Transverse colon (tissue), 3 donors: ENCODE measurements around the gene CBX4.

Source experiments
- EP300 ChIP-seq: sonication (generic); formaldehyde crosslinking; IDR thresholded peaks from one replicate; pipeline ENCODE4 v1.6.1; 2017; ENCODE audit warnings: antibody characterized with exemption, low read depth
- POLR2A ChIP-seq: fragments of 450-650 bp; IDR thresholded peaks from one replicate; pipeline ENCODE4 v1.6.1; 2016; ENCODE audit warnings: antibody characterized with exemption, mild to moderate bottlenecking, moderate library complexity
- TF ChIP-seq, protein P1 (sequence below), 5 experiments: fragments of 200-600 bp in 3 of 5; fragments of 450-650 bp in 2 of 5; sonication (generic) in 3 of 5; IDR thresholded peaks; 1 replicate in 2 of 5; 2 replicates in 3 of 5; pipeline ENCODE4 v1.5.1; 2016 to 2017; ENCODE audit warnings: antibody characterized with exemption in 5 of 5, inconsistent platforms in 3 of 5, mild to moderate bottlenecking in 2 of 5, moderate library complexity in 1 of 5

DNA sequence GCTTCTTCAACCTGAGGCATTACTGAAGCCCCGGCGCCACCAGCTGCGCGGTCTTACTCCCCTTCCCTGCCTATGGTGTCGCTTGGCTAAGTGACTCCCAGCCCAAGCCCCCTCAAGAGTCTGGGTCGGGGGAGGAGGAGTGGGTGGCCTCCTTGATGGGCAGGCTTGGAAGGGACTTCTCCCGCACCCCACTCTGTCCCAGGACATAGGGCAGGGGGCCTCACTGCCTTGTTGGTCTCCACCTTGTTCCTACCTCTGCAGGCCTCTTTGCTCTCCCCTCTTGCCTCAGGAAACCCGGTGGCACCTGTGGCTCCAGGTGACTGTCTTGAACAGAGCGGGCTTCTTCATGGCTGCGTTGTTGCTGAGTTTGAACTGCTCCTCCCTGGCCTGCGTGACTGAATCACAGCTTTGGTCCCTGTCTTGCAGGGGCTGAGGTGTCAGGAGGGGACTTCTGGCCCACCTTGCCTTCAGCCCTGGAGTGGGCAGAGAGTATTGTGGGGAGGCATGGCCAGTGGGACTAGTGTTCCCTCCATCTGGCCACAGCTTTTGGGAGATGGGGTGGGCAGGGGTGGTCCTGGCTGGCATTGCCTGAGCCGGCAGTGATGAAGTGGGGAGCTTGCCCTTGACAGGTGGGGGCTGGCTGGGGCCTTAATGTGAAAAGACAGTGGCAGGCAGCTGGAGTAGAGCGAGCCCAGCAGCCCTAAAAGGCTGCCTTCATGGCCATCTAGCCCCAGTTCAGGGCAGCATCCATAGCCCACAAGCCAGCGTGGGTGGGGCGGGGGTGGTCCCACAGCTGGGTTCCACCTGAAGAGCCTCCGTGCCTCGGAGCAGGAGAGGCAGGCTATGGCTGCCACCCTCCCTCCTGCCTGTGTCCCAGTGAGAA lies 54.0 kb downstream of the CBX4 start:
- TF ChIP-seq, protein P1, sequence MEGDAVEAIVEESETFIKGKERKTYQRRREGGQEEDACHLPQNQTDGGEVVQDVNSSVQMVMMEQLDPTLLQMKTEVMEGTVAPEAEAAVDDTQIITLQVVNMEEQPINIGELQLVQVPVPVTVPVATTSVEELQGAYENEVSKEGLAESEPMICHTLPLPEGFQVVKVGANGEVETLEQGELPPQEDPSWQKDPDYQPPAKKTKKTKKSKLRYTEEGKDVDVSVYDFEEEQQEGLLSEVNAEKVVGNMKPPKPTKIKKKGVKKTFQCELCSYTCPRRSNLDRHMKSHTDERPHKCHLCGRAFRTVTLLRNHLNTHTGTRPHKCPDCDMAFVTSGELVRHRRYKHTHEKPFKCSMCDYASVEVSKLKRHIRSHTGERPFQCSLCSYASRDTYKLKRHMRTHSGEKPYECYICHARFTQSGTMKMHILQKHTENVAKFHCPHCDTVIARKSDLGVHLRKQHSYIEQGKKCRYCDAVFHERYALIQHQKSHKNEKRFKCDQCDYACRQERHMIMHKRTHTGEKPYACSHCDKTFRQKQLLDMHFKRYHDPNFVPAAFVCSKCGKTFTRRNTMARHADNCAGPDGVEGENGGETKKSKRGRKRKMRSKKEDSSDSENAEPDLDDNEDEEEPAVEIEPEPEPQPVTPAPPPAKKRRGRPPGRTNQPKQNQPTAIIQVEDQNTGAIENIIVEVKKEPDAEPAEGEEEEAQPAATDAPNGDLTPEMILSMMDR (IDR thresholded peaks at IDR 0.05) = no peak
- TF ChIP-seq POLR2A = no peak
- no peak for TF ChIP-seq EP300
